22Rv1 (cell line): ENCODE data around the gene FOSL1.

ENCODE experiments used
- H3K27ac ChIP-seq: fragments of 450-650 bp; 2 replicates; pipeline ENCODE4 v1.5.1; 2017
- ZFX ChIP-seq: fragments of 450-650 bp; IDR thresholded peaks from 2 replicates; pipeline ENCODE4 v1.6.1; 2017; ENCODE audit warnings: antibody characterized with exemption, borderline replicate concordance
- TF ChIP-seq, protein P1 (sequence below): fragments of 450-650 bp; IDR thresholded peaks from 2 replicates; pipeline ENCODE4 v1.5.1; 2017; ENCODE audit warnings: mild to moderate bottlenecking

FOSL1 gene

DNA sequence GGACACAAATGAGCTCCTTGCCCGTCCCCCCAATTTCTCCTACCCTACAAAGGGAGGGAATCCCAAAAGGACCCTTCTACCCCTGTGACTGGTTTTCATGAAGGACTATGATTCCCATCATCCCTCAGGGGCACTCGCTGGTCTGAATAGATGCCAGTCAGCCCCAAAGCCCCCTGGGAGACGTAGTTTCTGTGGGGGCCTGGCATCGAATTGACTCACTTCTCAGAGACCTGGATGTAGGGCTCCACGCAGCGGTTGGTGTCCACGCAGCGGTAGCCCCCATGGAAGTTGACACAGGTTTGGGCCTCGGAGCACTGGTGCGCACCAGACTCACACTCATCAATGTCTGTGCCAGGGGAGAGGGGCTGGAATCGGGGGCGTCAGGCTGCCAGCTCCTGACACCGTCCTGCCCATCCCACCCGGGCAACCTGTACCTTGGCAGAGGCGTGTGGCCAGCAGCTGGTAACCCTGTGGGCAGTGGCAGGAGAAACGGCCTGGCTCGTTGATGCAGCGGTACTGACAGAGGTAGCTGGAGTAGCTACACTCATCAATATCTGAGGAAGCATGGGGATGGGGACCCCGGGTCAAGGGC lies 32.0 kb downstream of the FOSL1 start:
- TF ChIP-seq ZFX: no peak
- TF ChIP-seq, protein P1, sequence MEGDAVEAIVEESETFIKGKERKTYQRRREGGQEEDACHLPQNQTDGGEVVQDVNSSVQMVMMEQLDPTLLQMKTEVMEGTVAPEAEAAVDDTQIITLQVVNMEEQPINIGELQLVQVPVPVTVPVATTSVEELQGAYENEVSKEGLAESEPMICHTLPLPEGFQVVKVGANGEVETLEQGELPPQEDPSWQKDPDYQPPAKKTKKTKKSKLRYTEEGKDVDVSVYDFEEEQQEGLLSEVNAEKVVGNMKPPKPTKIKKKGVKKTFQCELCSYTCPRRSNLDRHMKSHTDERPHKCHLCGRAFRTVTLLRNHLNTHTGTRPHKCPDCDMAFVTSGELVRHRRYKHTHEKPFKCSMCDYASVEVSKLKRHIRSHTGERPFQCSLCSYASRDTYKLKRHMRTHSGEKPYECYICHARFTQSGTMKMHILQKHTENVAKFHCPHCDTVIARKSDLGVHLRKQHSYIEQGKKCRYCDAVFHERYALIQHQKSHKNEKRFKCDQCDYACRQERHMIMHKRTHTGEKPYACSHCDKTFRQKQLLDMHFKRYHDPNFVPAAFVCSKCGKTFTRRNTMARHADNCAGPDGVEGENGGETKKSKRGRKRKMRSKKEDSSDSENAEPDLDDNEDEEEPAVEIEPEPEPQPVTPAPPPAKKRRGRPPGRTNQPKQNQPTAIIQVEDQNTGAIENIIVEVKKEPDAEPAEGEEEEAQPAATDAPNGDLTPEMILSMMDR: no peak

DNA sequence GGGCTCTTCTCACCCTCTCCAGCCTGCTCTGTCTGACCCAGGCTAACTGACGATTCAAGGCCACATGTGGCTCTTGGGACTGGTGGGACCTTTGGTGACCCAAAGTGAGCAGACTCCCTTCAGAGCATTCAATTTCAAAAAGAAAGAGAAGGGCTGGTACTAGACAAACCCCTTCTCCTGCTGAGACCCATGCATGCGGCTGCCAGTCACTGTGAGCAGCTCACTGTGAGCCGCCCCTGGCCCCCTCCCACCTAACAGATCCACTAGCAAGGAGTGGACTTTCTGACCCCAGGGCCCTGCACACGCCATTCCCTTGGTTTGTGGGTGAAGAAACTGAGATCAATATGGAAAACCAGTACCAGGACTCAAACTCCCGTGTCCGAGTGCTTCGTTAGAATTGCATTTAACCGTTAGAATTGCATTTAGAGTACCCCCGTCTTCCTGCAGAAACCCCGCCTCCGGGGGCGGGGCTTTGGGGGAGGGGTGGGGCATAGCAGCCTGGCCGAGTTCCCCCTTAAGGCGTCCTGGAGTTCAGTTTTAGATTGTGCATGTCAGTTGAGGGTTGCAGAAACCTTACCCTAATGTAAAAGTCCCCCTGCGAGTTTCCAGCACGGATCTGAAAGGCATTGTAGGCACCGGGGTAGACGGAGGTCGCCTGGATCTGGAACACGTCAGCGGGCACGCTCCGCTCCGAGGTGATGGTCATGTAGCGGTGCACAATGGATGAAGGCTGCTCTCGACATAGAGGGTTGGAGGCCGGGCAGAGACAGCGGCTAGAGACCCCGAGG lies 32.7 kb downstream of the FOSL1 start:
- H3K27ac ChIP-seq: peak overlapping the region; percentile 23
- TF ChIP-seq, protein P1: no peak
- TF ChIP-seq ZFX: no peak

More for the DNA sequence above, 32.0 kb downstream of the FOSL1 start:
- no peak overlapping the region; the same call in 1 of the 2 replicates for H3K27ac ChIP-seq

DNA sequence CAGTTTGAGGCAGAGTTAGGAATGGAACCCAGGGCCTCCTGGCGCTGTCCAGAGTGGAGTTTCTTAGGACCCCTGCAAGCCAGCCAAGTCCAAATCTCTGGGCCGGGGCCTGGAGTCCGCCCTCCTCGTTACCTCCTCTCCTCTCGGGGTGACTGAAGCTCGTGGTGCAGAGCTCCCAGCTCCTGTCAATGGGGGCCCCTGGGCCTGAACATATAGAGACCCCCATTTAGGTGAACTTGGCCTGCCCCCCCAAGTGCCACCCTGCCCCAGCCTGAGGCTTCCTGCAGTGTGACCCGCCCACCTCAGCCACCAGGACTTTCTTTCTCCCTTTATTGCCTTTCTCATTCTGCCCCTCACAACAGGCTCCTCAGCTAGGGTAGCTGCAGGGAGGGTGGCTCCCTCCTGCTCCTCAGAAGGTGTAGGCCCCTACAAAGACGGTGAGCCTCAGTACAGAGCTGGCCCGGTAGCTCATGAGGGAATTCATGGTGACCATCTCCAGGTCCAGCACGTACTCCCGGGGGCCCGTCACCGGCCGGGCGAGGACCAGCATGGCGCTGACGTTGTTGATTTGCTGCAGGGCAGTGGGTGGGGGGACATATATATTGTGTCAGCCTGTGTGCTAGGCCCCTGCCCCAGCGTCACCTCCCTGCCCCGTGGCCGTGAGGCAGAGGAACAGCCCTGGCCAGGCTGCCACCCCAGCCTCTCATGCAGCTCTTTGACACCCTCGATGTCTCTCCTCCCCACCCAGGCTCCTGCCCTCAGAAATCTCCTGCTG lies 33.5 kb downstream of the FOSL1 start:
- peak overlapping the region; percentile 23 for H3K27ac ChIP-seq
- TF ChIP-seq, protein P1: no peak
- no peak for TF ChIP-seq ZFX

DNA sequence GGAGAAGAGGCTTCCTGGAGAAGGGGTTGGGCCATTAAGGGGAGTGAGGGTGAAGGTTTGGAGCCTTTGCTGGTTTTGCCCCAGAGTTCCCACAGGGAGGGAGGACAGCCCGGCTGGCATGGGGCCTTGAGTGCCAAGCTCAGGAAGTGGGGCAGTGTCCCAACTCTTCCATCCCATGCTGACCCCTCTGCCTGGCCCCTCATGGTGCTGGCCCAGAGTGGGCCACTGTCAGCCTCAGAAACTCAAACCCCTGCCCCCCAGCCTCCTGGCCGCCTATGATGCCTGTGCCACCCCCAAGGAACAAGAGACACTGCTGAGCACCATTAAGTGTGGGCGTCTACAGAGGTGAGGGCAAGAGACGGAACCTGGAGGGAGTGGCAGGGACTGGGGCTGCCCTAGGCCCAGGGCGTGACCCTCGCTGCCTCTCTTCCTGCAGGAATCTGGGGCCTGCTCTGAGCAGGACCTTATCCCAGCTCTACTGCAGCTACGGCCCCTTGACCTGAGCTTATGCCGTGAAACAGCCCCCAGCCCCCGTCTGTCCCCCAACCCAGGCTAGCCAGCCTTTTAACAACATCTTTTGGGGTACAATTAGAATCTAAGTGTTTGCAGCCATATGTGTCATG lies 34.5 kb downstream of the FOSL1 start:
- TF ChIP-seq, protein P1: no peak
- no peak for TF ChIP-seq ZFX
- no peak overlapping the region for H3K27ac ChIP-seq

DNA sequence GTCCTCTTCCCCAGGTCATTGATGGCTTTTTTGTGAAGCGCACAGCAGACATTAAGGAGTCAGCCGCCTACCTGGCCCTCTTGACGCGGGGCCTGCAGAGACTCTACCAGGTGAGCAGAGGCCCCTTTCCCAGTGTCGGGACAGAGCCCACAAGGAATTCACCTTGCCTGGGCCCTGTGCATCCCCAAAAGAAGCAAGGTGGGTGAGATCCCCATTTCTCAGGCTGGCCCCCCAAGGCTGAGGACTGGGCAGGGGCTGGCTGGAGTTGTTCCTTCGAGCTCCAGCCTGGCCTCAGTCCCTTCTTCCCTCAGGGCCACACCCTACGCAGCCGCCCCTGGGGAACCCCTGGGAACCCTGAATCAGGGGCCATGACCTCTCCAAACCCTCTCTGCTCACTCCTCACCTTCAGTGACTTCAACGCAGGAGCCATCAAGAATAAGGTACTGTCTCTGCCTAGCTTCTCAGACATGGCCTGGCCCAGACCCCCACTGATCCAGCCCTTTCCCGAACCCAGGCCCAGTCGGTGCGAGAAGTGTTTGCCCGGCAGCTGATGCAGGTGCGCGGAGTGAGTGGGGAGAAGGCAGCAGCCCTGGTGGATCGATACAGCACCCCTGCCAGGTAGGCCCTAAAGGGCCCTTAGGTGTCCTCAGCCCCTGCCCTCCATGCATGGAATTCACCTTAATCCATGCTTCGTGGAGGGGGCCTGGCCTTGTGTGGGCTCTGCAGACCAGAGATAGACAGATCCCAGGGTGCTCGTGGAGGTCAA lies 35.3 kb downstream of the FOSL1 start:
- no peak for TF ChIP-seq ZFX
- TF ChIP-seq, protein P1: no peak
- no peak overlapping the region for H3K27ac ChIP-seq

DNA sequence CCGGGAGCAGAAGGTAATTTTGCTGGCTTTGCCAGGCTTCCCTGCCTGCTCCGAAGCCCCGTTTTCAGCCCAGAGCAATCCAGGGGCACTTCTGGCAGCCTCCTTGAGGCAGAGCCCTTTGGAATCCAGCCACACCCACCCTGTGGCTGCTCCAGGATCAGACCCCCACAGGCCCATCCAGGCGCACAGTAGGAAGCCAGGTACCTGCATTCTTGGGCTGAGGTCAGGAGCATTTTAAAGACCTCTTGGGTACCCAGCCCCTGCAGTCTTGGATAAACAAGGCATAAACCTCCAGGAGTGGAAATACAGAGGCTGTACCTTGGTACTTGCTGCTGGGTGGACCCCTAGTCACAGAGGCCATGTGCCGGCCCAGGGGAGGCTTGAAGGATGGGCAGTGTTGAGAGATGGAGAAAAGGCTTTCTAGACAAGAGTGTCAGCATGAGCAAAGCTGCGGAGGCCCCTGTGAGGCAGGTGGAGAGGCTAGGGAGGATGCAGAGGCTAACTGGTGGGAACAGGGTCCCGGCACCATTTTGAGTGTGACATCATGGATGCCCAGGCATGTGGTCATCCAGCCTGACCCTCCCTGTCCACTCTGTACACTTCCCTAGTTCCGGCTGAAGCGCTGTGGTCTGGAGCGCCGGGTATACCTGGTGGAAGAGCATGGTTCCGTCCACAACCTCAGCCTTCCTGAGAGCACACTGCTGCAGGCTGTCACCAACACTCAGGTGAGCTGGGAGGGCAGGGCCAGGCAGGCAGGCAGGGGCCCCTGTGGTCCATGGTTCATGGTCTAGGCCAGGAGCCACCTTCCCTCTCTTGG lies 36.1 kb downstream of the FOSL1 start:
- no peak for TF ChIP-seq ZFX
- TF ChIP-seq, protein P1: no peak

More for the DNA sequence above, 36.1 kb downstream of the FOSL1 start:
- no peak overlapping the region for H3K27ac ChIP-seq
